Loucy (cell line): ENCODE measurements around the gene UNK.

ENCODE experiments used
- CTCF ChIP-seq: fragments of 200-600 bp; sonication (generic); conservative IDR thresholded peaks from 2 replicates; pipeline ENCODE4 v1.5.1; 2014; ENCODE audit warnings: mild to moderate bottlenecking, antibody characterized with exemption, low read length
- EZH2phosphoT487 ChIP-seq: fragments of 200-600 bp; IDR thresholded peaks from 2 replicates; pipeline ENCODE4 v1.6.1; 2018; ENCODE audit warnings: antibody characterized with exemption, mild to moderate bottlenecking, moderate library complexity, borderline replicate concordance

GRCh38 chr17:75814021-75814395 lies 29.4 kb downstream of the UNK start:
- TF ChIP-seq CTCF = no peak
- TF ChIP-seq EZH2phosphoT487 = no peak
